Body of pancreas (tissue), 4 donors: ENCODE measurements around the gene SLC22A23.

Experiments
- CTCF ChIP-seq, 7 experiments: fragments of 450-650 bp in 4 of 7; fragments of 200-600 bp in 3 of 7; sonication (generic) in 3 of 7; IDR thresholded peaks; one replicate each; pipeline ENCODE4 v1.5.1; 2016 to 2019; ENCODE audit warnings: antibody characterized with exemption in 7 of 7
- POLR2A ChIP-seq, 3 donors: fragments of 450-650 bp; IDR thresholded peaks; one replicate each; pipeline ENCODE4 v1.6.1; 2016; ENCODE audit warnings: antibody characterized with exemption in 3 of 3, mild to moderate bottlenecking in 2 of 3

- TF ChIP-seq CTCF (IDR thresholded peaks at IDR 0.05), result no peak
- no peak for TF ChIP-seq POLR2A (IDR thresholded peaks at IDR 0.05)
Measured at GRCh38 chr6:3222506-3223038, 234.3 kb downstream of the SLC22A23 start.
